MCF 10A (cell line): ENCODE data around the gene OSBP2. TPM values are rescaled to one million over a fixed set of nuclear protein-coding genes. Genes with fewer than 3 reads are reported as not detected.

ENCODE experiments used
- BruUV-seq: library from RNA; stranded (reverse); fragments of 400-500 nt; replicated peaks from 2 replicates; lab custom pipeline; 2021; lab: Mats Ljungman, UMichigan
- CTCF ChIA-PET: fragments of 300-600 bp; sonication (Branson Sonifier 250); formaldehyde crosslinking; extraction: SDS; loops from one replicate; lab custom pipeline; 2021; ENCODE audit warnings: antibody characterized with exemption, inconsistent platforms; lab: Yijun Ruan, JAX
- POLR2A ChIA-PET: fragments of 300-600, 350-650 bp; sonication (Branson Sonifier 250); formaldehyde crosslinking; extraction: SDS; loops from one replicate; lab custom pipeline; 2020; ENCODE audit warnings: antibody characterized with exemption, inconsistent platforms; lab: Yijun Ruan, JAX
- DNase-seq: peaks from one replicate; pipeline ENCODE4 v3.0.0-alpha.2; 2018; ENCODE audit not compliant: unreplicated experiment
- H3K27ac Mint-ChIP-seq: one replicate; pipeline ENCODE4 v1.8.0; 2022; ENCODE audit warnings: mild to moderate bottlenecking, low read depth, mixed read lengths; ENCODE audit not compliant: unreplicated experiment
- H3K27me3 Mint-ChIP-seq: one replicate; pipeline ENCODE4 v1.8.0; 2022; ENCODE audit warnings: mixed read lengths; ENCODE audit not compliant: insufficient read depth, unreplicated experiment
- H3K36me3 Mint-ChIP-seq: one replicate; pipeline ENCODE4 v1.8.0; 2022; ENCODE audit warnings: mild to moderate bottlenecking, moderate library complexity, mixed read lengths; ENCODE audit not compliant: insufficient read depth, unreplicated experiment
- H3K4me1 Mint-ChIP-seq: one replicate; pipeline ENCODE4 v1.8.0; 2022; ENCODE audit warnings: mixed read lengths; ENCODE audit not compliant: insufficient read depth, unreplicated experiment
- H3K4me3 Mint-ChIP-seq: one replicate; pipeline ENCODE4 v1.8.0; 2022; ENCODE audit warnings: mild to moderate bottlenecking, moderate library complexity, mixed read lengths; ENCODE audit not compliant: unreplicated experiment
- H3K9me3 Mint-ChIP-seq: one replicate; pipeline ENCODE4 v1.8.0; 2022; ENCODE audit warnings: mixed read lengths; ENCODE audit not compliant: unreplicated experiment
- intact Hi-C: fragments of 100-400 bp; cut with micrococcal nuclease; formaldehyde crosslinking; loops from 2 replicates; pipeline ENCODE4 v1.14.1; 2022
- total RNA-seq: library from RNA; stranded (reverse); gene quantifications from 2 replicates; pipeline ENCODE4 v1.2.3, GENCODE V29; 2022
- TF ChIP-seq, protein P1 (sequence below): fragments of 200-600 bp; IDR thresholded peaks from one replicate; pipeline ENCODE4 v1.8.0; 2022; ENCODE audit warnings: antibody characterized with exemption, mild to moderate bottlenecking; ENCODE audit not compliant: unreplicated experiment

The OSBP2 gene
- total RNA-seq, 1 experiment from 2014 or later, result 276 TPM

DNA sequence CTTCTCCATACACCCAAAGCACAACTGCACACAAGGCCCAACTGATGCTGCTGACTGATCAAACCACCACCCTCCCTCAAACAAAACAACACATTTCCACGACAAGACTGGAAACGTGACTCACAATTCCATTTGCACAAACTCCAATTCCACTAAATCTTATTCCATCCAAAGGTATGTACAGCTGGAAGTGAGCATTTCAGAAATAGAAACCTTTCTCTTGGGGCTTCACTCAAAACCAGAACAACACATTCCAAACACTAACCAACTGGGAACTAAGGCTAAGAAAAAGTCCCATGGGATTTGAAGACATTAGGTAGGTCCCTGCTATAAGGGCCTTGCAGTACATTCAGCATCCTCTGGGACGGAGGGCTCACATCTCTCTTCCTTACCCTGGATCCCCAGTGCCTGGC, 254.3 kb downstream of the OSBP2 start:
- ChIA-PET CTCF (interaction anchor here (0.5 to 4.0 kb wide), 6 partner anchors 29 to 282 kb away, joined by 3 to 27 read pairs (median 4); no protein-coding TSS in a partner anchor), POLR2A (interaction anchor here (1.1 kb wide), 1 partner anchor 132 kb away, joined by 3 read pairs; the partner anchor contains the start of gene SMTN)
- Mint-ChIP-seq H3K27me3 (no peaks in the 10 kb centered on the region), H3K9me3 (no peaks in the 10 kb centered on the region), H3K36me3 (peaks cover 50% of the 10 kb centered on the region), H3K27ac (no peak overlapping the region), H3K4me3 (no peak overlapping the region), H3K4me1 (no peaks in the 10 kb centered on the region)
- TF ChIP-seq, protein P1, sequence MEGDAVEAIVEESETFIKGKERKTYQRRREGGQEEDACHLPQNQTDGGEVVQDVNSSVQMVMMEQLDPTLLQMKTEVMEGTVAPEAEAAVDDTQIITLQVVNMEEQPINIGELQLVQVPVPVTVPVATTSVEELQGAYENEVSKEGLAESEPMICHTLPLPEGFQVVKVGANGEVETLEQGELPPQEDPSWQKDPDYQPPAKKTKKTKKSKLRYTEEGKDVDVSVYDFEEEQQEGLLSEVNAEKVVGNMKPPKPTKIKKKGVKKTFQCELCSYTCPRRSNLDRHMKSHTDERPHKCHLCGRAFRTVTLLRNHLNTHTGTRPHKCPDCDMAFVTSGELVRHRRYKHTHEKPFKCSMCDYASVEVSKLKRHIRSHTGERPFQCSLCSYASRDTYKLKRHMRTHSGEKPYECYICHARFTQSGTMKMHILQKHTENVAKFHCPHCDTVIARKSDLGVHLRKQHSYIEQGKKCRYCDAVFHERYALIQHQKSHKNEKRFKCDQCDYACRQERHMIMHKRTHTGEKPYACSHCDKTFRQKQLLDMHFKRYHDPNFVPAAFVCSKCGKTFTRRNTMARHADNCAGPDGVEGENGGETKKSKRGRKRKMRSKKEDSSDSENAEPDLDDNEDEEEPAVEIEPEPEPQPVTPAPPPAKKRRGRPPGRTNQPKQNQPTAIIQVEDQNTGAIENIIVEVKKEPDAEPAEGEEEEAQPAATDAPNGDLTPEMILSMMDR, result no peak
- BruUV-seq, result no TSS peak
- no peak for DNase-seq
- intact Hi-C loops, result loop anchor here (1.0 to 2.0 kb wide), 2 partner anchors 136 to 200 kb away; no protein-coding TSS in a partner anchor

- DNase-seq, result no peak
- intact Hi-C loops, result loop anchor here (2.0 kb wide), 1 partner anchor 199 kb away; no protein-coding TSS in a partner anchor
- BruUV-seq, result no TSS peak
- ChIA-PET CTCF (interaction anchor here (0.6 to 4.0 kb wide), 4 partner anchors 13 to 281 kb away, joined by 3 to 27 read pairs (median 4); no protein-coding TSS in a partner anchor), POLR2A (interaction anchor here (0.7 to 2.0 kb wide), 3 partner anchors 18 to 135 kb away, joined by 3 to 13 read pairs (median 3); partner anchors contain the start of genes MORC2 and TUG1)
- H3K4me3 Mint-ChIP-seq, result no peak overlapping the region
- no peaks in the 10 kb centered on the region for H3K27me3 Mint-ChIP-seq
- H3K9me3 Mint-ChIP-seq, result no peaks in the 10 kb centered on the region
- no peak overlapping the region for H3K27ac Mint-ChIP-seq
- TF ChIP-seq, protein P1, result no peak
- H3K4me1 Mint-ChIP-seq, result no peaks in the 10 kb centered on the region
- H3K36me3 Mint-ChIP-seq, result peaks cover 50% of the 10 kb centered on the region
These were observed 255.4 kb downstream of the OSBP2 start for GRCh38 chr22:30949934-30950660.

DNA sequence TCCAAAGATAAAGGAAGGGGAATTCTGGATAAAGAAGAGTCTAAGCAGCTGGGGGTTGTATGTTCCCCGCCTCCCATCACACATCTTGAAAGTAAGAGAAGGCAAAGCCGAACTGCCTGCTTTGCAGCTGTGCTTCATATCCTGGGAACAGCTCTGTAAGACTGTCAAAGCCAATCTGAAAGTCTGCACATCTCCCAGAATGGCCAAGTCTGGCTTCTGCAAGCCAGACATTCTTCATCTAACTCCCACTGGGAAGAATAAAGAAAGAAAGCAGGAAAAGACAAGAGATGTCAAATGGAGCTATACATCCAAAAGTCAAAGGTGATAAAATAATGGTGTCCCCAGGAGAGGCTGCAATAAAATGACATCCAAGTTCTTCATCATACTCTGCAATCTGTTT, 258.5 kb downstream of the OSBP2 start:
- BruUV-seq, result no TSS peak
- Mint-ChIP-seq H3K36me3 (peaks cover 53% of the 10 kb centered on the region), H3K4me1 (no peaks in the 10 kb centered on the region), H3K27me3 (no peaks in the 10 kb centered on the region), H3K27ac (no peak overlapping the region), H3K4me3 (no peak overlapping the region), H3K9me3 (no peaks in the 10 kb centered on the region)
- TF ChIP-seq, protein P1, result no peak
- intact Hi-C loops, result no loop called here
- no peak for DNase-seq
- ChIA-PET CTCF (interaction anchor here (0.7 to 1.3 kb wide), 6 partner anchors 33 to 487 kb away, joined by 3 to 5 read pairs (median 4); partner anchors contain the start of gene SELENOM), POLR2A (interaction anchor here (0.6 to 0.8 kb wide), 2 partner anchors 16 to 128 kb away, joined by 3 to 4 read pairs; partner anchors contain the start of genes MORC2, SMTN and TUG1)

- Mint-ChIP-seq H3K36me3 (peaks cover 53% of the 10 kb centered on the region), H3K9me3 (no peaks in the 10 kb centered on the region), H3K4me1 (no peaks in the 10 kb centered on the region), H3K27ac (no peak overlapping the region), H3K4me3 (no peak overlapping the region), H3K27me3 (no peaks in the 10 kb centered on the region)
- BruUV-seq, result no TSS peak
- DNase-seq, result no peak
- TF ChIP-seq, protein P1, result no peak
- intact Hi-C loops, result no loop called here
- ChIA-PET CTCF (no interaction called here), POLR2A (interaction anchor here (0.7 kb wide), 1 partner anchor 58 kb away, joined by 3 read pairs; no protein-coding TSS in a partner anchor)
These were observed 260.5 kb downstream of the OSBP2 start for GRCh38 chr22:30955153-30955552.
